PC-3 (cell line): ENCODE measurements around the gene PREX1. TPM values are rescaled to one million over a fixed set of nuclear protein-coding genes. Genes with fewer than 3 reads are reported as not detected.

Source experiments
- ATAC-seq: fragments of 200-7000 bp; cut with Tn5 transposase; 2 replicates; pipeline ENCODE4 v1.9.1; 2020; ENCODE audit warnings: mild to moderate bottlenecking, moderate library complexity
- BruUV-seq: library from RNA; stranded (reverse); fragments of 400-500 nt; replicated peaks from 2 replicates; lab custom pipeline; 2021; lab: Mats Ljungman, UMichigan
- CTCF ChIA-PET: fragments of 300-600 bp; sonication (Branson Sonifier 250); formaldehyde crosslinking; loops from one replicate; lab custom pipeline; 2022; ENCODE audit warnings: antibody characterized with exemption; lab: Charles Lee
- POLR2A ChIA-PET: fragments of 300-600 bp; sonication (Branson Sonifier 250); formaldehyde crosslinking; loops from one replicate; lab custom pipeline; 2022; ENCODE audit warnings: antibody characterized with exemption; ENCODE audit not compliant: unreplicated experiment; lab: Charles Lee
- DNase-seq: peaks from one replicate; pipeline ENCODE4 v3.0.0-alpha.2; 2015
- H2AFZ ChIP-seq: fragments of 300-600 bp; sonication (generic); 2 replicates; pipeline ENCODE4 v1.6.0; 2016; ENCODE audit warnings: antibody characterized with exemption, low read length
- H3F3A ChIP-seq: fragments of 300-600 bp; sonication (generic); one replicate; pipeline ENCODE4 v1.6.0; 2017; ENCODE audit warnings: antibody characterized with exemption, low read length, control low read depth, mild to moderate bottlenecking; ENCODE audit not compliant: unreplicated experiment
- H3K27ac ChIP-seq: fragments of 300-600 bp; sonication (generic); 2 replicates; pipeline ENCODE4 v1.5.1; 2016; ENCODE audit warnings: mild to moderate bottlenecking, low read length
- H3K27me3 ChIP-seq: fragments of 300-600 bp; sonication (generic); 2 replicates; pipeline ENCODE4 v1.6.1; 2016; ENCODE audit warnings: low read length, mixed read lengths
- H3K36me3 ChIP-seq: fragments of 300-600 bp; sonication (generic); 2 replicates; pipeline ENCODE4 v1.6.1; 2016; ENCODE audit warnings: low read depth, mixed run types, low read length, mixed read lengths
- H3K4me1 ChIP-seq: fragments of 300-600 bp; sonication (generic); 2 replicates; pipeline ENCODE4 v1.5.1; 2016; ENCODE audit warnings: low read length; ENCODE audit not compliant: insufficient read depth
- H3K4me2 ChIP-seq: fragments of 300-600 bp; sonication (generic); 2 replicates; pipeline ENCODE4 v1.6.0; 2016; ENCODE audit warnings: low read length
- H3K4me3 ChIP-seq: fragments of 300-600 bp; sonication (generic); 2 replicates; pipeline ENCODE4 v1.5.1; 2016; ENCODE audit warnings: mild to moderate bottlenecking, low read length, mixed read lengths
- H3K79me2 ChIP-seq: fragments of 300-600 bp; sonication (generic); 2 replicates; pipeline ENCODE4 v1.6.1; 2017; ENCODE audit warnings: low read length, mixed read lengths
- H3K9ac ChIP-seq: fragments of 300-600 bp; sonication (generic); 2 replicates; pipeline ENCODE4 v1.6.0; 2016; ENCODE audit warnings: mild to moderate bottlenecking, low read length
- H3K9me2 ChIP-seq: fragments of 300-600 bp; sonication (generic); replicated peaks from 2 replicates; pipeline ENCODE4 v1.6.1; 2016; ENCODE audit warnings: mixed run types, low read length, mixed read lengths
- H3K9me3 ChIP-seq: fragments of 300-600 bp; sonication (generic); 2 replicates; pipeline ENCODE4 v1.6.1; 2016; ENCODE audit warnings: low read length, mixed read lengths
- H4K20me1 ChIP-seq: fragments of 300-600 bp; sonication (generic); 2 replicates; pipeline ENCODE4 v1.6.1; 2016; ENCODE audit warnings: low read length, mixed read lengths
- EZH2 ChIP-seq: fragments of 300-600 bp; sonication (generic); IDR thresholded peaks from one replicate; pipeline ENCODE4 v1.6.1; 2017; ENCODE audit warnings: antibody characterized with exemption, mild to moderate bottlenecking, low read length; ENCODE audit not compliant: unreplicated experiment
- EZH2phosphoT487 ChIP-seq: fragments of 300-600 bp; sonication (generic); IDR thresholded peaks from 2 replicates; pipeline ENCODE4 v1.6.1; 2018; ENCODE audit warnings: mild to moderate bottlenecking, antibody characterized with exemption, low read length, borderline replicate concordance
- intact Hi-C: fragments of 100-400 bp; cut with micrococcal nuclease; formaldehyde crosslinking; loops from 2 replicates; pipeline ENCODE4 v1.9.0; 2023
- total RNA-seq: library from RNA; depleted of rRNA; stranded (reverse); fragments of >200 nt; gene quantifications from 2 replicates; pipeline ENCODE4 v1.2.3, GENCODE V29; 2014
- TF ChIP-seq, protein P1 (sequence below): fragments of 300-600 bp; sonication (generic); conservative IDR thresholded peaks from 2 replicates; pipeline ENCODE4 v1.5.1; 2017; ENCODE audit warnings: antibody characterized with exemption, low read depth, mild to moderate bottlenecking, low read length

Gene PREX1
- total RNA-seq, 1 experiment from 2014 or later = 22.1 TPM

DNA sequence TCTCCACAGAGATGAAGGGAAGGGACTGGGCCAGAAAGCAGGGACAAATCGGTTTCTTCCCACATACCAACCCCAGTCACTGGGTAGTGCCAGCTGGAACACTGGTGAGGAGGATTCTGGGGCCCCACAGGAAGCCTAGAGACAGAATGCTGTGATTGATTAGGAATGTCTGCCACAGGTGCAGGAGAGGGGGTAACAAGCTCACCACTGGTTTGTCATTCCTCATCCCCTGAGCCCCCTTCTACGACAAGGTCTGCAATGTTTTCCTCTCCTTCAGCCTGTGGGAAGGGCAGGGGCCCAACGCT, 89.8 kb downstream of the PREX1 start:
- no peak for ATAC-seq
- TF ChIP-seq EZH2phosphoT487 (no peak), EZH2 (no peak)
- TF ChIP-seq, protein P1, sequence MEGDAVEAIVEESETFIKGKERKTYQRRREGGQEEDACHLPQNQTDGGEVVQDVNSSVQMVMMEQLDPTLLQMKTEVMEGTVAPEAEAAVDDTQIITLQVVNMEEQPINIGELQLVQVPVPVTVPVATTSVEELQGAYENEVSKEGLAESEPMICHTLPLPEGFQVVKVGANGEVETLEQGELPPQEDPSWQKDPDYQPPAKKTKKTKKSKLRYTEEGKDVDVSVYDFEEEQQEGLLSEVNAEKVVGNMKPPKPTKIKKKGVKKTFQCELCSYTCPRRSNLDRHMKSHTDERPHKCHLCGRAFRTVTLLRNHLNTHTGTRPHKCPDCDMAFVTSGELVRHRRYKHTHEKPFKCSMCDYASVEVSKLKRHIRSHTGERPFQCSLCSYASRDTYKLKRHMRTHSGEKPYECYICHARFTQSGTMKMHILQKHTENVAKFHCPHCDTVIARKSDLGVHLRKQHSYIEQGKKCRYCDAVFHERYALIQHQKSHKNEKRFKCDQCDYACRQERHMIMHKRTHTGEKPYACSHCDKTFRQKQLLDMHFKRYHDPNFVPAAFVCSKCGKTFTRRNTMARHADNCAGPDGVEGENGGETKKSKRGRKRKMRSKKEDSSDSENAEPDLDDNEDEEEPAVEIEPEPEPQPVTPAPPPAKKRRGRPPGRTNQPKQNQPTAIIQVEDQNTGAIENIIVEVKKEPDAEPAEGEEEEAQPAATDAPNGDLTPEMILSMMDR = no peak

DNA sequence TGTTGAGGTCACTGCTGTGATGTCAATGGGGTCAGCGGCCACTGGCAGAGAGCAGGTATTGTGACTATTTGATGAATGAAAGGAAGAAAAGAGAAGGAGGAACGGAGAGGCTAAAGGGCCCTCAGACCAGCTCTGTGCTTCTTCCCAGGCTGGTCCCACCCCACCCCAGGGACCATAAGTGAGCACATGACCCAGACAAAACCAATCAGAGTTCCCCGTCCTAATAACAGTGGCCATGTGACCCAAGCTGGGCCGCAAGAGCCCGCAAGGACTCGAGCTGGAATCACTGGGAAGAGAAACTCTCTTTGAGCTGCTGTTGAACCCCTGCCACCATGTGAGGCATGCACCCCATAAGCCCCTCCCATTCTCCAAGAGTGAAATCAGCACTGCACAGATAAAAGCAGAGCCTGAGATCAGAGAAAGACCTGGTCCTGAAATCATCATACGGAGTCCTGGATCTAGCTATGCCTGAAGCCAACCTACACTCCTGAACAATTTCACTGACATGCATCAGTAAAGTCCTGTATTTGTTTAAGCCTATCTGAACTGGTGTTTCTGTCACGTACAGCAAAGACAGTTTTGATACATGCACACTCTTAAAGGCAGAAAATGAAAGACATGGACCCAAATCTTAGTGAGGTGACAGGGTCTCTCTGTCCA, 90.2 kb downstream of the PREX1 start:
- H3K9me2 ChIP-seq = no peaks in the 10 kb centered on the region
- no peaks in the 10 kb centered on the region for H4K20me1 ChIP-seq
- H3K36me3 ChIP-seq = no peaks in the 10 kb centered on the region
- no peak for ATAC-seq
- no peaks in the 10 kb centered on the region for H3K9me3 ChIP-seq
- H3K27me3 ChIP-seq = no peaks in the 10 kb centered on the region
- no TSS peak for BruUV-seq
- H3K79me2 ChIP-seq = no peaks in the 10 kb centered on the region
- H3K27ac ChIP-seq = no peak overlapping the region
- CTCF ChIA-PET = no interaction called here
- DNase-seq = no peak
- POLR2A ChIA-PET = interaction anchor here (0.5 kb wide), 1 partner anchor 1299 kb away, joined by 22 read pairs; no protein-coding TSS in a partner anchor
- H2AFZ ChIP-seq = no peak overlapping the region
- no peak overlapping the region for H3K9ac ChIP-seq
- intact Hi-C loops = no loop called here
- H3F3A ChIP-seq = no peaks in the 10 kb centered on the region
- H3K4me1 ChIP-seq = no peaks in the 10 kb centered on the region
- H3K4me2 ChIP-seq = no peak overlapping the region
- no peak for TF ChIP-seq EZH2phosphoT487
- no peak for TF ChIP-seq EZH2
- TF ChIP-seq, protein P1 = no peak
- no peak overlapping the region for H3K4me3 ChIP-seq

More for the DNA sequence above, 89.8 kb downstream of the PREX1 start:
- no peak overlapping the region for H3K27ac ChIP-seq
- no peaks in the 10 kb centered on the region for H3K36me3 ChIP-seq
- ChIA-PET CTCF (no interaction called here), POLR2A (no interaction called here)
- no peak for DNase-seq
- intact Hi-C loops = no loop called here
- no peaks in the 10 kb centered on the region for H3K4me1 ChIP-seq
- no peaks in the 10 kb centered on the region for H3K9me3 ChIP-seq
- no peak overlapping the region for H3K4me3 ChIP-seq
- H3K4me2 ChIP-seq = no peak overlapping the region
- no peaks in the 10 kb centered on the region for H3K79me2 ChIP-seq
- BruUV-seq = no TSS peak
- H3F3A ChIP-seq = no peaks in the 10 kb centered on the region
- H3K9ac ChIP-seq = no peak overlapping the region
- no peak overlapping the region for H2AFZ ChIP-seq
- H3K27me3 ChIP-seq = no peaks in the 10 kb centered on the region
- H4K20me1 ChIP-seq = no peaks in the 10 kb centered on the region
- no peaks in the 10 kb centered on the region for H3K9me2 ChIP-seq

DNA sequence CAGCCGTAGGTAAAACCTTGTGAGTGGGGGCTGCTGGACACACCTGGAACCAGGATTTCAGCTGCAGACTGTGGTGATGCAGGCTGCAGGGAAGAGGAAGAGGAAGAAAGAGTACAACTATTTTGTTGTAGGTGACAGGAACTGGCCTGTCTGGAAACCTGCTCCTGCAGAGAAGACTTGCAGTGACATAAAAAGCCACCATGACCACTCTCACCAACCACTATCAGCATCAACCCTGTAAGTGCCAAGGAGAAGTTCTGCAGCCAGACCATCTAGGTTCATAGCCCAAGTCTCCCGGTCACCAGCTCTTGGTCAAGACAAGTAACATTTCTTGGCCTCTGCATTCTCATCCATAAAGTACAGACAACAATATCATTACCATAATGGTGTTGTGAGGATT, 91.2 kb downstream of the PREX1 start:
- Histone ChIP-seq H3K9me2 (no peaks in the 10 kb centered on the region), H3K27me3 (no peaks in the 10 kb centered on the region), H3K4me2 (no peak overlapping the region), H3K36me3 (no peaks in the 10 kb centered on the region), H3K9ac (no peak overlapping the region), H3K27ac (no peak overlapping the region), H3F3A (no peaks in the 10 kb centered on the region), H3K4me1 (no peaks in the 10 kb centered on the region), H3K4me3 (no peak overlapping the region), H3K9me3 (no peaks in the 10 kb centered on the region), H3K79me2 (no peaks in the 10 kb centered on the region), H4K20me1 (no peaks in the 10 kb centered on the region), H2AFZ (no peak overlapping the region)
- ChIA-PET CTCF (no interaction called here), POLR2A (no interaction called here)
- BruUV-seq = no TSS peak
- ATAC-seq = no peak
- no peak for TF ChIP-seq EZH2
- TF ChIP-seq, protein P1 = no peak
- TF ChIP-seq EZH2phosphoT487 = no peak
- intact Hi-C loops = no loop called here
- DNase-seq = no peak
